ENCODE results near the gene LAMA5. TPM values are rescaled to one million over a fixed set of nuclear protein-coding genes. Genes with fewer than 3 reads are reported as not detected.
A peak's percentile ranks its signal among the peaks of the same experiment; 100 is the strongest.

LAMA5 gene
- polyA plus RNA-seq, 1 of the 3 experiments (the other 2 are of a cell fraction) = 27.2 TPM

- Histone ChIP-seq H3F3A (replicated peaks; ENCODE audit: insufficient read depth) (peaks cover 13% of the 10 kb centered on the region), H3K79me2 (ENCODE audit: insufficient read depth) (peaks cover 16% of the 10 kb centered on the region; the same call in 1 of the 2 replicates), H3K9ac (no peak overlapping the region), H3K27ac (ENCODE audit: low read depth in 2 of 2, low read length in 1 of 2) (peak overlapping the region in 1 of 2 experiments; percentile 93; a peak in 2 of 4 replicates), H3K9me3 (no peaks in the 10 kb centered on the region), H2AFZ (ENCODE audit: low read depth) (no peak overlapping the region), H3K9me2 (no peaks in the 10 kb centered on the region), H4K20me1 (ENCODE audit: insufficient read depth) (peaks cover 16% of the 10 kb centered on the region), H3K36me3 (replicated peaks in 1 of 2; ENCODE audit: control insufficient read depth in 1 of 2, insufficient read depth in 2 of 2, low read length in 1 of 2) (no peaks in the 10 kb centered on the region), H3K4me2 (peak overlapping the region; percentile 84), H3K4me3 (ENCODE audit: low read depth in 2 of 2, low read length in 1 of 2) (peak overlapping the region in 1 of 2 experiments; percentile 35; a peak in 2 of 4 replicates), H3K4me1 (ENCODE audit: control insufficient read depth in 1 of 2, insufficient read depth in 2 of 2, low read depth in 1 of 2, low read length in 1 of 2) (peaks cover 33 to 77% of the 10 kb centered on the region in 2 experiments; a peak in 3 of 4 replicates), H3K27me3 (ENCODE audit: insufficient read depth) (no peaks in the 10 kb centered on the region)
- whole genome bisulfite sequencing (ENCODE audit: low lambda C conversion rate) = 27% methylated on average over 11 of the region's 28 CpGs
- CTCF ChIA-PET = interaction anchor here (0.7 to 12.0 kb wide), 18 partner anchors 12 to 438 kb away, joined by 3 to 127 read pairs (median 4); partner anchors contain the start of genes ADRM1 and RPS21
- peak; percentile 89 for DNase-seq
- POLR2A ChIA-PET = interaction anchor here (0.9 to 1.3 kb wide), 3 partner anchors 13 to 149 kb away, joined by 3 to 8 read pairs (median 4); partner anchors contain the start of genes HRH3 and RPS21
- TF ChIP-seq GABPA (IDR thresholded peaks at IDR 0.05; ENCODE audit: low read depth) (no peak), MEF2A (IDR thresholded peaks at IDR 0.05; ENCODE audit: borderline replicate concordance, low read depth) (no peak), JUND (IDR thresholded peaks at IDR 0.05) (peak; percentile 27; the same call in 1 of the 2 replicates), YY1 (IDR thresholded peaks at IDR 0.05; ENCODE audit: low read depth) (no peak), MXI1 (IDR thresholded peaks at IDR 0.05; ENCODE audit: low read depth, low read length) (0 out of 2 replicates have a peak, but pooled peaks have one; percentile 27), RAD21 (IDR thresholded peaks at IDR 0.05; ENCODE audit: low read length) (no peak), CHD2 (IDR thresholded peaks at IDR 0.05; ENCODE audit: low read length, partially characterized antibody) (peak; percentile 10), RFX5 (IDR thresholded peaks at IDR 0.05; ENCODE audit: low read length) (no peak), RXRA (IDR thresholded peaks at IDR 0.05; ENCODE audit: borderline replicate concordance, low read depth) (peak; percentile 28; the same call in 1 of the 2 replicates), MAX (IDR thresholded peaks at IDR 0.05; ENCODE audit: low read depth) (peak; percentile 46; the same call in 1 of the 2 replicates), POLR2AphosphoS5 (IDR thresholded peaks at IDR 0.05; ENCODE audit: low read depth, low read length) (no peak), TEAD4 (IDR thresholded peaks at IDR 0.05; ENCODE audit: borderline replicate concordance, insufficient read depth) (no peak), TAF1 (IDR thresholded peaks at IDR 0.05; ENCODE audit: borderline replicate concordance, low read depth, low read length) (no peak; the same call in 1 of the 2 replicates), FOXJ3 (CRISPR knock-in tag; IDR thresholded peaks at IDR 0.05) (no peak), EP300 (IDR thresholded peaks at IDR 0.05; ENCODE audit: borderline replicate concordance in 1 of 2, low read depth in 1 of 2, low read length in 1 of 2) (peak in 1 of 2 experiments; percentile 16; a peak in 1 of 4 replicates), PBX3 (IDR thresholded peaks at IDR 0.05) (no peak; the same call in 1 of the 2 replicates), CTCF (IDR thresholded peaks at IDR 0.05) (peak; percentile 49), ELF1 (IDR thresholded peaks at IDR 0.05) (no peak), FOSL2 (IDR thresholded peaks at IDR 0.05; ENCODE audit: borderline replicate concordance, low read depth) (peak; percentile 19; the same call in 1 of the 2 replicates), EZH2phosphoT487 (IDR thresholded peaks at IDR 0.05; ENCODE audit: borderline replicate concordance, low read depth) (no peak)
- TF ChIP-seq, protein P1, sequence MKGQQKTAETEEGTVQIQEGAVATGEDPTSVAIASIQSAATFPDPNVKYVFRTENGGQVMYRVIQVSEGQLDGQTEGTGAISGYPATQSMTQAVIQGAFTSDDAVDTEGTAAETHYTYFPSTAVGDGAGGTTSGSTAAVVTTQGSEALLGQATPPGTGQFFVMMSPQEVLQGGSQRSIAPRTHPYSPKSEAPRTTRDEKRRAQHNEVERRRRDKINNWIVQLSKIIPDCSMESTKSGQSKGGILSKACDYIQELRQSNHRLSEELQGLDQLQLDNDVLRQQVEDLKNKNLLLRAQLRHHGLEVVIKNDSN (IDR thresholded peaks at IDR 0.05; ENCODE audit: borderline replicate concordance, low read depth) = no peak
- TF ChIP-seq, protein P2, sequence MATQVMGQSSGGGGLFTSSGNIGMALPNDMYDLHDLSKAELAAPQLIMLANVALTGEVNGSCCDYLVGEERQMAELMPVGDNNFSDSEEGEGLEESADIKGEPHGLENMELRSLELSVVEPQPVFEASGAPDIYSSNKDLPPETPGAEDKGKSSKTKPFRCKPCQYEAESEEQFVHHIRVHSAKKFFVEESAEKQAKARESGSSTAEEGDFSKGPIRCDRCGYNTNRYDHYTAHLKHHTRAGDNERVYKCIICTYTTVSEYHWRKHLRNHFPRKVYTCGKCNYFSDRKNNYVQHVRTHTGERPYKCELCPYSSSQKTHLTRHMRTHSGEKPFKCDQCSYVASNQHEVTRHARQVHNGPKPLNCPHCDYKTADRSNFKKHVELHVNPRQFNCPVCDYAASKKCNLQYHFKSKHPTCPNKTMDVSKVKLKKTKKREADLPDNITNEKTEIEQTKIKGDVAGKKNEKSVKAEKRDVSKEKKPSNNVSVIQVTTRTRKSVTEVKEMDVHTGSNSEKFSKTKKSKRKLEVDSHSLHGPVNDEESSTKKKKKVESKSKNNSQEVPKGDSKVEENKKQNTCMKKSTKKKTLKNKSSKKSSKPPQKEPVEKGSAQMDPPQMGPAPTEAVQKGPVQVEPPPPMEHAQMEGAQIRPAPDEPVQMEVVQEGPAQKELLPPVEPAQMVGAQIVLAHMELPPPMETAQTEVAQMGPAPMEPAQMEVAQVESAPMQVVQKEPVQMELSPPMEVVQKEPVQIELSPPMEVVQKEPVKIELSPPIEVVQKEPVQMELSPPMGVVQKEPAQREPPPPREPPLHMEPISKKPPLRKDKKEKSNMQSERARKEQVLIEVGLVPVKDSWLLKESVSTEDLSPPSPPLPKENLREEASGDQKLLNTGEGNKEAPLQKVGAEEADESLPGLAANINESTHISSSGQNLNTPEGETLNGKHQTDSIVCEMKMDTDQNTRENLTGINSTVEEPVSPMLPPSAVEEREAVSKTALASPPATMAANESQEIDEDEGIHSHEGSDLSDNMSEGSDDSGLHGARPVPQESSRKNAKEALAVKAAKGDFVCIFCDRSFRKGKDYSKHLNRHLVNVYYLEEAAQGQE (IDR thresholded peaks at IDR 0.05; ENCODE audit: low read depth, low read length) = no peak
- TF ChIP-seq, protein P3, sequence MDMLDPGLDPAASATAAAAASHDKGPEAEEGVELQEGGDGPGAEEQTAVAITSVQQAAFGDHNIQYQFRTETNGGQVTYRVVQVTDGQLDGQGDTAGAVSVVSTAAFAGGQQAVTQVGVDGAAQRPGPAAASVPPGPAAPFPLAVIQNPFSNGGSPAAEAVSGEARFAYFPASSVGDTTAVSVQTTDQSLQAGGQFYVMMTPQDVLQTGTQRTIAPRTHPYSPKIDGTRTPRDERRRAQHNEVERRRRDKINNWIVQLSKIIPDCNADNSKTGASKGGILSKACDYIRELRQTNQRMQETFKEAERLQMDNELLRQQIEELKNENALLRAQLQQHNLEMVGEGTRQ (IDR thresholded peaks at IDR 0.05; ENCODE audit: borderline replicate concordance, low read depth, low read length) = no peak
These were observed 2.1 kb upstream of the LAMA5 start for GRCh38 chr20:62368976-62369814.
